ENCODE results near the gene DDB1.
A peak's percentile ranks its signal among the peaks of the same experiment; 100 is the strongest.

The DDB1 gene

DNA sequence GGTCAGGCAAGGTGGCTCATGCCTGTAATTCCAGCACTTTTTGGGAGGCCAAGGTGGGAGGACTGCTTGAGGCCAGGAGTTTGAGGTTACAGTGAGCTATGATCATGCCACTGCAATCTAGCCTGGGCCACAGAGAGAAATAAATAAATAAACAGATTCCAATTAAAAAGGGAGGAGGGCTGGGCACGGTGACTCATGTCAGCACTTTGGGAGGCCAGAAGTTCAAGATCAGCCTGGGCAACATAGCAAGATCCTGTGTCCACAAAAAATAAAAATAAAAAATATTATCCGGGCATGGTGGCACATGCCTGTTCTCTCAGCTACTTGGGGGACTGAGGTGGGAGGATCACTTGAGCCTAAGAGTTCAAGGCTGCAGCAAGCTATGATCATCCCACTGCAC, 21.3 kb upstream of the DDB1 start:
- DNase-seq, result no peak

DNA sequence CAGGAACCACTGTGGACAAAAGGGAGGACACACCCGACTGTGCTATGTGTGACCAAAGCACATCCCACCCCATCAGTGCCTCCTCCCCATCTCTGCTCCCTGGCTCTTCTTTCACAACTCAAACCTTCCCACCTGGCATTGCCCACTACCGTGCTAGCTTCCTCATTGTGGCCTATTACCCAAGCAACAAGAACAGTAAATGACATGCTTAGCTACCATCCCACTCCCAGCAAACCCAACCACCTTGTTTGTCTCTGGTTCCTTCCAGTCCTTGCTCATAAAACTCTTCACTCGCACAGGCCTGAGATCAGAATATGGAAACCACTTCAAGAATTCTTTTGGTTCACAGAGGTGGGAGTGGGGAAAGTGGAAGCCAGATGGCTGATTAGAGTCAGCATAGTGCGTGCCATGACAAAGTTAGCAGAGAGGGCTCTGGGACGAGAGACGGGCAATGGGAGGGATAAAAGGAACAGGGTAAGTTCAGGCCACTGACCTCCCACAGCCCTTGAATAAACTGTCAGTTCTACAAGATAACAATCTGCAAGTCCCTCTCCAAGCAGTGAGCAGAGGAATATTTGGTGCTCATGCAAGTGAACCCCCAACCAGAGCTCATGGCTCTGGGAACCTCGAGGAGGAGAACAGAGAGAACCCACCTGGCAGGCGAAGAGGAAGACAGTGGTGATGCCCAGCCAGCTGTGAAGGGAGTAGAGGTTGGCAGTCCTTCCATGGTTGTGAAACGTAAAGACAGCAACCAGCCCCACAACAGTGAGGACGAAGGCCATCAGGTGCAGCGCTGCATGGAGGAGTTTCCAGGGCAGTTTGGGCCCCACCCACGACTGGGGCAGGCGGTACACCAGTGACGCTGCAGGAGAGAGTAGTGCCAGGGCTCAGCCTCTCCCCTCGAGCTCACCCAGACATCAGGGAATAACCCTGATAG, 20.5 kb upstream of the DDB1 start:
- DNase-seq, result no peak

DNA sequence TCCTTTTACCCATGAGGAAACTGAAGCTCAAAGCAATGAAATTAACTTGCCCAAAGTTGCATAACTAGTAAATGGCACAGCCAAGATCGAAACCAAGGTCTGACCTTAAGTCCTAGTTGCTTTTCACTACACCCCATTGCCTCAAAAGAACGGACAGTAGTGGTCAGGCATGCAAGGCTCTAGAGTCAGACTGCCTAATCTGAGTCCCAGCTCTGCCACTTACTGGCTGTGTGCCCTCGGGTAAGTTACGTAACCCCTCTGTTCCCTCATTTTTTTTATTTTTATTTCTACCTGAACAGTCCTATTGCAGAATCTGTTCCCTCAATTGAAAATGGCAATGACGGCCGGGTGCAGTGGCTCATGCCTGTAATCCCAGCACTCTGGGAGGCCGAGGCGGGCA, 19.1 kb upstream of the DDB1 start:
- no peak for DNase-seq

DNA sequence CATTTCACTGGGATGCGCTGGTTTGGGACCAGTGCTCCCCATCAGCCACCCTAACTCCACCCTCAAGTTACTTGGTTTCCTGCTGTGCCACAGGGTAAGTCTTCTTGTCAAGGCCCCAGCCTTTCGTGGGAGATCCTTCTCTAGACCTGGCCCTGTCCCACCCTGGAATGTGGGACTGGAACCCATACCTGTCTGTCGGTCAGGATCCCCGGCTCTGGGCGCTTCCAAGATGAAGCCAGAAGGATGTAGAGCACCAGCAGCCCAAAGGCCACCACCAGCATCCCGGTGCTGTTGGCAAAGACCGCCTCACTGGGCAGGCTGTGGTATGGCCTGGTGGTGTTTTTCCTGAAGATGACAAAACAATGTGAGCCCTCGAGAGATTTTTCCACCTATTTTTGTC, 17.9 kb upstream of the DDB1 start:
- no peak for DNase-seq

- DNase-seq, result no peak
Observed at GRCh38 chr11:61350336-61350735, 17.4 kb upstream of the DDB1 start.

DNA sequence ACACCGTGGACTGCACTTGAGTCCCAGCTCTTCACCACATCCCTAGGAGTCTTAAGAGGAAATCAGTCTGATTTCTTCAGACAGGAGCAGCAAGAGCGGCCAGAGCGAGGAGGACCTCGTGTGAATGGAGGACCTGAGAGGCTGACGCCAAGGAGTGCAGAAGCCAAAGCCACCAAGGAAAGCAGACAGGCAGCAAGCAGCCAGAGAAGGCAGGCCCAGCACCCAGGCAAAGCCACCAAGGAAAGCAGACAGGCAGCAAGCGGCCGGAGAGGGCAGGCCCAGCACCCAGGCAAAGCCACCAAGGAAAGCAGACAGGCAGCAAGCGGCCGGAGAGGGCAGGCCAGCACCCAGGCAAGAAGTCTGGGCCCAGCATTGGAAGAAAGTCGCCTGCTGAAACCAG, 17.0 kb upstream of the DDB1 start:
- no peak for DNase-seq

GRCh38 chr11:61349189-61349751, 16.4 kb upstream of the DDB1 start:
- DNase-seq, result no peak

- DNase-seq, result no peak
Observed at GRCh38 chr11:61347916-61348461, 15.1 kb upstream of the DDB1 start.

DNA sequence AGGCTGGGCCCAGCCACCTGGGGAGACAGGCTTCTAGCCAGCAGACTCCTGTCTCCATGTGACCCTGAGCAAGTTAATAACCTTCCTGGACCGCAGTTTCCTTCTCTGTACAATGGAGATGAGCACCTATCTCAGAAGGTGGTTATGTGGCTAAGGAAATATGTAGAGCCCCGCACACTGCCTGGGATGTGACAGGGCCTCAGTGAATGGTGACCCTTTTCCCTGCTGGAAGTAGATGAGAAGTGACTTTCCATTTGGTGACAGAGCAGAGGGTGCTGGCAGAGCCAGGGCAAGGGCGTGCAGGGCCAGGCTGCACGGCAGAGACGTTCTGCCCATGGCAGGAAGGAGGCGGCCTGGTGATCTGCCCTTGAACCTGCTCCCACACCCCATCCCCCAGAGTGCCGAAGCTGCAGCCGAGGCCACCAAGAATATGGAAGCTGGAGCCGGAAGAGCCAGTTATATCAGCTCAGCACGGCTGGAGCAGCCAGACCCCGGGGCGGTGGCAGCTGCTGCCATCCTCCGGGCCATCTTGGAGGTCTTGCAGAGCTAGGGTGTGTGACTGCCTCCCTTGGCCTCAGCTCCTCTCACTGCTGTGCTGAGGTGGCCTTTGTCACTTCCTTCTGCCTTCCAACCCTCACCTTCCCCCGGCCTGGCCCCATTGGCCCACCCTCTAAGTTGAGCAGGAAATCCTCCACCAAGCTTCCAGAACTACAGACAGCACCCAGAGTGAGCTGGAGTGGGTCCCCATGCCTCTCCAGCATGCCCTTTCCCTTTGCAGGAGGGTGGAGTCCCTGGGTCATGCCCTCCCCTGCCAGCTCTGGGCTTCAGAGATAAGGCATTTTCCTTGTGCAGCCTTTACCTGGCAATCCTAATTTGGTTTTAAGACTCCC, 13.3 kb upstream of the DDB1 start:
- no peak for DNase-seq

GRCh38 chr11:61345170-61345610, 12.3 kb upstream of the DDB1 start:
- DNase-seq, result no peak

DNA sequence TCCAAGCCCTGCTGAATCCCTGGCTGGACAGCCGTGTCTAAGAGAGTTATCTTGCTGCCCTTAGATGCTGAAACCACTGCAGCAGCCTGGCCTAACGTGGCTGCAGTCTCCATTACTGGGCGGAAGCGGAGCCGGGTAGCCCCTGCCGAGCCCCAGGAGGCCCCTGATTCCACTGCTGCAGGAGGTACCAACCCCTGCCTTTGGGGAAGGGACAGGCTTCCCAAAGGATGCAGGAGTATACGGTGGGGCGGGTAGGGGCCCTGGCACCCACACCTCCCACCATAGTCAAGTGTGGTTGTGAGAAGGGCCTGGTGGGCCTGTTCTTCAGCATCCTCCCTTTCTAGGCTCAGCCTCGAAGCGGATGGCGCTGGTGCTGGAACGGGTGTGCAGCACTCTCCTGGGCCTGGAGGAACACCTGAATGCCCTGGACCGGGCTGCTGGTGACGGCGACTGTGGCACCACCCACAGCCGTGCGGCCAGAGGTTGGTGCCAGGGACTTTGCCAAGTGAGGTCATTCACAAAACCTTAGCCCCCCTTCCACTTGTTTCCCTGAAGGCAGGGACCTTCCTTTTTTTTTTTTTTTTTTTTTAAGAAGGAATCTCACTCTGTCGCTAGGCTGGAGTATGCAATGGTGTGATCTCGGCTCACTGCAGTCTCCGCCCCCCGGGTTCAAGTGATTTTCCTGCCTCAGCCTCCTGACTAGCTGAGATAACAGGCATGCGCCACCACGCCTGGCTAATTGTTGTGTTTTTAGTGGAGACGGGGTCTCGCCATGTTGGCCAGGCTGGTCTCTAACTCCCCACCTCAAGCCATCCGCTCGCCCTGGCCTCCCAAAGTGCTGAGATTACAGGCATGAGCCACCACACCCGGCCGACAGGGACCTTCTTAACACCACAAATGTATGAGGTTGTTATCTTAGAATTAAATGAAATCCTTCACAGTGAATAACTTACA, 11.2 kb upstream of the DDB1 start:
- no peak for DNase-seq

GRCh38 chr11:61342207-61342803, 9.4 kb upstream of the DDB1 start:
- DNase-seq, result no peak

DNA sequence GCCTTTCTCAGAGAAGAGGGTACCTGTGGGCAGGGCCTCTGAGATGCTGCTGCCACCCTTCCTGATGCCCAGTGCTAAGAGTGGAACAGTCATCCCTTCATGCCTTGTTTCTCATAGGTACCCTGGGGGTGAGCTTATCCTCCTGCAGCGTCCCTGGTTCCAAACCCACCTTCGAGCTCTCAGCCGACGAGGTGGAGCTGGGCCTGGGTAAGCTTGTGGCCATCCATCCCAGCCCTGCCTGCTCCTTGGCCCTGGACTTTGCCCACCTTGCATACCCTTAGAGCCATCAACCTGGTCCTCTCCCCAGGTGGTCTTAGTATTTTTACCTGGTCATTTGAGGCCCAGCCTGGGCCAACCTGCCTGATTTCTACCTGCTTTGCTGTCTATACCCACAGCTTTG, 8.8 kb upstream of the DDB1 start:
- no peak for DNase-seq

GRCh38 chr11:61340979-61341378, 8.1 kb upstream of the DDB1 start:
- DNase-seq, result no peak

DNA sequence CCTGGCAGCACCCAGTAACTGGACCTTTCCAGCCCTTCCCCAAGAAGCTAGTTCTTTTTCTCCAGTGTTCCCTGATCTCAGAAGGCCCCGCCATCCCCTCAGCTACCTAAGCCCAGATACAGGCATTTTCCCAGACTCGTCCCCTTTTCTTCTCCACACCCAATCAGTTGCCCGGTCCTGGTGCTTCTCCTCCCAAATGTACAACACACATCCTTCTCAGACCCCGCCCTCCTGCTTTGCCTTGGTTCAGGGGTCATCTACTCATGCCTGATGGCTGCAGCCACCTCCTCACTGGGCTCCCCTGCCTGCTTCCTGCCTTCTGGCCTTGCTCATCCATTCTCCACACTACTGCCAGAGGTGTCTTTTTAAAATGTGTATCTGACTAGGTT, 6.6 kb upstream of the DDB1 start:
- no peak for DNase-seq

GRCh38 chr11:61338783-61339489, 6.0 kb upstream of the DDB1 start:
- DNase-seq, result no peak

DNA sequence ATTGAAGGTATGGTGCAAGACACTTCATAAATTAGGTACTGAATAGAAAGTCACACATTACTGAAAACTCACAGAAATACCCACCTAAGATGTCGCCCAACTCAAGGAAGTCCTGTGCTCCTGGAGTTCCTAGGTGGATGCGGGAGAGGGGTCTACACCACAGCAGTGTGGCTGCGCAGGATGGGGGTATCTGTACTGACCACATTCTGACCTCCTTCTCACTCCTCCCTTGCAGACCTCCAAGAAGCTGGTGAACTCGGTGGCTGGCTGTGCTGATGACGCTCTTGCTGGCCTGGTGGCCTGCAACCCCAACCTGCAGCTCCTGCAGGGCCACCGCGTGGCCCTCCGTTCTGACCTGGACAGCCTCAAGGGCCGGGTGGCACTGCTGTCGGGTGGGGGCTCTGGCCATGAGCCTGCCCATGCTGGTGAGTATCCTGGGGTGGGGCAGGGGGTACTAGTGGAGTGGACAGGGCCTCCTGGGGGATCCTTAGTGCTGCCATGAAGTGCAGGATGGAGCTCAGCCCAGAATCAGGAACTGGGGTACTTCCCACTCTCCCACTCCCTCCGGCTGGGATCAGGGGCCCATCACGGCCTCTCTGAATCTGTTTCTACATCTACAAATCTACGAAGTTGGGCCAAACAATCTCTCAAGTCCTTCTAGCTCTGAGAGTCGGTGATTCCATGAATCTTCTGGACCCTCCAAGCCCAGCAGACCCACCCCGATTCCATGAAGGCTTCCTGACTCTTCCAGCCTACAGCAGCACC, 5.0 kb upstream of the DDB1 start:
- DNase-seq, result no peak

DNA sequence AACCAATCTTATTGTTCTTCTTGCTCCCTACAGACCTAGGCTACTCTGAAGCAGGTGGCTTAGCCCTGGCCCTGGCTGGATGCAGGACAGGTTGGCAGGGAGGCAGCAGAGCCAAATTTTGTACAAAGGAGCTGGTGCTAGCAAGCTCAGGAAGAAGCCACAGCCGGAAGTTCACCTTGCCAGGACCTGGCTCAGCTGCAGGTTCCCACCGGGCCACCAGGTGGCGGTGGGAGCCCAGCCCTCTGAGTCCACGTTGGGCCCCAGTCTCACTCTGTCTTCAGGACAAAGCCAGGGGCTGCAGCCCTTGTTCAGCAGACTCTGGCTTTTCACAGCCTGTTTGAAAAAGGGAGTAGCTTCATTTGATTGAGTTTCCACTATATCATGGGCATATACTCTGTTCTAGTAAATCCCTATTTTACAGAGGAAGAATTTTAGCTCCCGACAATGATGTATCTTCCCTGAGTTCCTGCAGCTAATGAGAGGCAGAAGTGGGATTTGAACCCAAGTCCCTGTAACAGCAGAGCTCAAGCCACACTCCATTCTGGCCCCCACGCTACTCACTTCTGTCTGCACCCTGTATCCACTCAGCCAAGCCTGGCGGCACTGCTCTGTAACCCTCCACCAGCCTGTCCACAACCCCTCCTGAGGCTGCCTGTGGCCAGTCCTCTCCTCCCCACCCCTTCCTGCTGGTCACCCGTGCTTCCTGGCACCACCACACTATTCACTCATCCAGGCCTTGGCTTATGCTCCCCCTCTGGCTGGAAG, 3.4 kb upstream of the DDB1 start:
- DNase-seq, result peak; percentile 83

DNA sequence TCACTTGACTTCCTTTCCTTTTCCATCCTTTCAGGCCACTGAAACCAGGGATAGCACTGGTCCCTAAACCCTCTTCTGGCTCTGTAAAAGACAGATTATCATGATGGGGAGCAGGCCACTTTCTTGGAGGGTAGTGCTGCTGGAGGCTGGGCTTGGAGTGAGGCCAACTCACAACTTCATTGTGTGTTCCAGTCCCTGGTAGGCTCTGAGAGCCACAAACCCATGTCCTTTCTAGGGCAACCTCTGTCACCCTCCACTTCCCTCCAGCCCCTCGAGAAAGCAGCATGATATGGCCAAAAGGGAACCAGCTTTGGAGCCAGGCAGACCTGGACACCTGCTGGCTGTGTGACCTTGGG, 2.4 kb upstream of the DDB1 start:
- no peak for DNase-seq
